Neural cell (in vitro differentiated cells): ENCODE results near the gene SDF2L1. TPM values are rescaled to one million over a fixed set of nuclear protein-coding genes. Genes with fewer than 3 reads are reported as not detected.

Source experiments
- H2AFZ ChIP-seq: fragments of 200-600, 300-800 bp; sonication (generic), shearing (Covaris generic); 2 replicates; pipeline ENCODE4 v1.6.0; 2014; ENCODE audit warnings: low read depth, mild to moderate bottlenecking, antibody characterized with exemption, low read length, moderate library complexity
- H3F3A ChIP-seq: fragments of 200-600 bp; shearing (Covaris generic); 2 replicates; pipeline ENCODE4 v1.6.1; 2016; ENCODE audit warnings: mild to moderate bottlenecking, moderate library complexity, mixed read lengths, antibody characterized with exemption, low read length; ENCODE audit not compliant: insufficient read depth, poor library complexity, severe bottlenecking
- H3K27ac ChIP-seq: fragments of 200-600, 300-800 bp; sonication (generic), shearing (Covaris generic); 2 replicates; pipeline ENCODE4 v1.5.1; 2014; ENCODE audit warnings: mild to moderate bottlenecking, low read length, moderate library complexity
- H3K27me3 ChIP-seq: fragments of 300-800, 200-600 bp; sonication (generic), shearing (Covaris generic); 2 replicates; pipeline ENCODE4 v1.6.0; 2014; ENCODE audit warnings: mild to moderate bottlenecking, low read depth, low read length, moderate library complexity; ENCODE audit not compliant: insufficient read depth
- H3K36me3 ChIP-seq: fragments of 300-800, 200-600 bp; sonication (generic), shearing (Covaris generic); 2 replicates; pipeline ENCODE4 v1.5.1; 2014; ENCODE audit warnings: mild to moderate bottlenecking, antibody characterized with exemption, low read length, moderate library complexity; ENCODE audit not compliant: insufficient read depth
- H3K4me2 ChIP-seq: fragments of 300-800, 200-600 bp; sonication (generic), shearing (Covaris generic); 2 replicates; pipeline ENCODE4 v1.6.0; 2014; ENCODE audit warnings: mild to moderate bottlenecking, low read length
- H3K4me3 ChIP-seq: fragments of 300-800, 200-600 bp; sonication (generic), shearing (Covaris generic); 2 replicates; pipeline ENCODE4 v1.5.1; 2014; ENCODE audit warnings: mild to moderate bottlenecking, low read length, moderate library complexity
- H3K79me2 ChIP-seq: fragments of 200-600 bp; shearing (Covaris generic); replicated peaks from 2 replicates; pipeline ENCODE4 v1.6.0; 2014; ENCODE audit warnings: mild to moderate bottlenecking, low read length, moderate library complexity; ENCODE audit not compliant: insufficient read depth
- H3K9ac ChIP-seq: fragments of 300-800, 200-600 bp; sonication (generic), shearing (Covaris generic); 2 replicates; pipeline ENCODE4 v1.6.1; 2016; ENCODE audit warnings: mild to moderate bottlenecking, low read length, mixed read lengths
- H3K9me2 ChIP-seq: fragments of 200-600 bp; shearing (Covaris generic); 2 replicates; pipeline ENCODE4 v1.6.1; 2016; ENCODE audit warnings: mild to moderate bottlenecking, low read length, mixed read lengths; ENCODE audit not compliant: insufficient read depth
- H3K9me3 ChIP-seq: fragments of 200-600, 300-800 bp; sonication (generic), shearing (Covaris generic); 2 replicates; pipeline ENCODE4 v1.6.1; 2016; ENCODE audit warnings: mild to moderate bottlenecking, mixed run types, low read length, moderate library complexity, mixed read lengths
- H4K20me1 ChIP-seq: fragments of 200-600 bp; shearing (Covaris generic); 2 replicates; pipeline ENCODE4 v1.6.1; 2016; ENCODE audit warnings: mild to moderate bottlenecking, mixed run types; ENCODE audit not compliant: insufficient read depth
- CTCF ChIP-seq: fragments of 450-650 bp; IDR thresholded peaks from 2 replicates; pipeline ENCODE4 v1.5.1; 2014; ENCODE audit warnings: antibody characterized with exemption, mild to moderate bottlenecking, moderate library complexity; ENCODE audit not compliant: poor library complexity, severe bottlenecking
- EP300 ChIP-seq: fragments of 450-650 bp; conservative IDR thresholded peaks from 2 replicates; pipeline ENCODE4 v1.6.1; 2014; ENCODE audit warnings: antibody characterized with exemption, mild to moderate bottlenecking, moderate library complexity; ENCODE audit not compliant: poor library complexity, severe bottlenecking
- EZH2 ChIP-seq: fragments of 200-600, 300-800 bp; shearing (Covaris generic), sonication (generic); IDR thresholded peaks from 2 replicates; pipeline ENCODE4 v1.6.1; 2014; ENCODE audit warnings: antibody characterized with exemption, low read length, borderline replicate concordance, mild to moderate bottlenecking; ENCODE audit not compliant: insufficient read depth, poor library complexity, severe bottlenecking
- MXI1 ChIP-seq: fragments of 450-650 bp; conservative IDR thresholded peaks from 2 replicates; pipeline ENCODE4 v1.6.1; 2014; ENCODE audit warnings: antibody characterized with exemption, mild to moderate bottlenecking; ENCODE audit not compliant: poor library complexity, severe bottlenecking
- POLR2AphosphoS5 ChIP-seq: IDR thresholded peaks from 2 replicates; pipeline ENCODE4 v1.6.1; 2012
- RAD21 ChIP-seq: fragments of 450-650 bp; conservative IDR thresholded peaks from 2 replicates; pipeline ENCODE4 v1.6.1; 2014; ENCODE audit warnings: antibody characterized with exemption, mild to moderate bottlenecking, moderate library complexity
- REST ChIP-seq: IDR thresholded peaks from 2 replicates; pipeline ENCODE4 v1.6.1; 2012; ENCODE audit warnings: borderline replicate concordance
- SMC3 ChIP-seq: fragments of 450-650 bp; conservative IDR thresholded peaks from 2 replicates; pipeline ENCODE4 v1.6.1; 2014; ENCODE audit warnings: antibody characterized with exemption, mild to moderate bottlenecking, moderate library complexity; ENCODE audit not compliant: poor library complexity
- TAF1 ChIP-seq: IDR thresholded peaks from 2 replicates; pipeline ENCODE4 v1.6.1; 2012; ENCODE audit warnings: low read depth
- polyA plus RNA-seq: library from polyadenylated mRNA; depleted of rRNA; stranded (reverse); fragments of >200 nt; gene quantifications from 2 replicates; pipeline ENCODE4 v1.2.3, GENCODE V29; 2014

The SDF2L1 gene
- polyA plus RNA-seq, 1 donor from 2014 or later: 11.0 TPM

GRCh38 chr22:21672107-21672629 is 30.1 kb downstream of the SDF2L1 start:
- Histone ChIP-seq H3K9me3 (no peaks in the 10 kb centered on the region), H3K27me3 (no peaks in the 10 kb centered on the region), H3K79me2 (no peaks in the 10 kb centered on the region), H3K4me2 (no peak overlapping the region), H3F3A (no peaks in the 10 kb centered on the region), H3K9me2 (no peaks in the 10 kb centered on the region), H4K20me1 (no peaks in the 10 kb centered on the region), H3K36me3 (peaks cover 6% of the 10 kb centered on the region), H3K4me3 (no peak overlapping the region), H2AFZ (no peak overlapping the region), H3K9ac (no peak overlapping the region), H3K27ac (no peak overlapping the region)
- no peak for TF ChIP-seq POLR2AphosphoS5
- no peak for TF ChIP-seq RAD21
- no peak for TF ChIP-seq TAF1
- TF ChIP-seq CTCF: no peak
- no peak for TF ChIP-seq EZH2
- TF ChIP-seq EP300: no peak
- TF ChIP-seq REST: no peak
- TF ChIP-seq SMC3: no peak
- no peak for TF ChIP-seq MXI1

GRCh38 chr22:21673534-21674321 is 31.6 kb downstream of the SDF2L1 start:
- no peaks in the 10 kb centered on the region for H3K27me3 ChIP-seq
- no peak overlapping the region for H3K4me3 ChIP-seq
- H3K4me2 ChIP-seq: no peak overlapping the region
- H3K36me3 ChIP-seq: peaks cover 6% of the 10 kb centered on the region
- no peaks in the 10 kb centered on the region for H4K20me1 ChIP-seq
- no peak overlapping the region for H2AFZ ChIP-seq
- TF ChIP-seq SMC3: no peak
- TF ChIP-seq EZH2: no peak
- TF ChIP-seq REST: no peak
- TF ChIP-seq RAD21: no peak
- TF ChIP-seq EP300: no peak
- TF ChIP-seq POLR2AphosphoS5: no peak
- TF ChIP-seq MXI1: no peak
- TF ChIP-seq TAF1: no peak
- H3K9me2 ChIP-seq: no peaks in the 10 kb centered on the region
- H3F3A ChIP-seq: no peaks in the 10 kb centered on the region
- no peak overlapping the region for H3K9ac ChIP-seq
- H3K27ac ChIP-seq: no peak overlapping the region
- no peaks in the 10 kb centered on the region for H3K79me2 ChIP-seq
- H3K9me3 ChIP-seq: no peaks in the 10 kb centered on the region
